ENCODE results near the gene MPZL3. TPM values are rescaled to one million over a fixed set of nuclear protein-coding genes. Genes with fewer than 3 reads are reported as not detected.

The MPZL3 gene
- total and polyA plus RNA-seq, 12 donors = 0.28 to 3.2 (median 0.85) TPM

DNA sequence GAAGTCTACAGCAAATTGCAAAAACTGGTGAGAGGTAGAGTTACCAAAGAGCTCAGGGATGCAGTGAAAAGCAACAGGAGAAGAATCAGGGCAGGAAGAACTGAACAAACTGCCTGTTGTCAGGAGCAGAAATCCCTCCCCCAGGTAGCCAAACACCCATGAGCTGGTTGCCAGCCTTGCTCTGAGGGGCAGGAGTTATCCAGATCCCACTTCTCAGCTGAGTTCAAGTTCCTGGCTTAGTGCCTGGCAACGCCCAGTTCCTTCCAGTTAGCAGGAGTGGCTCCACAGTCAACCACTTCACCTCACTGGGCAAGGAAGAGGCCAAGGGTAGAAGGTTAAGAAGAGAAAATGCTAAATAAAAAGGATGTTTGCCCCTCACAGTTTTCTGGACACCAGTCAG lies 13.8 kb upstream of the MPZL3 start:
- intact Hi-C loops (cut with DNase I) = no loop called here
- WGBS, 4 donors = 62 to 70% (median 65%) methylated on average over 1 of the region's 1 CpG; no CpG with 5 or more reads in 1 of the 4 donors

GRCh38 chr11:118264569-118265465 lies 12.7 kb upstream of the MPZL3 start:
- Histone ChIP-seq H3K9me3 (replicated peaks in 1 of 3) (no peaks in the 10 kb centered on the region), H3K36me3 (replicated peaks in 1 of 2) (no peaks in the 10 kb centered on the region), H3K4me3 (peak overlapping the region in 1 of 4 donors; percentile 50), H3K27me3 (peaks cover 23% of the 10 kb centered on the region), H3K4me1 (replicated peaks in 1 of 2) (peaks cover 0 to 9% of the 10 kb centered on the region in 2 donors), H3K27ac (peak overlapping the region in 1 of 5 donors; percentile 20)
- TF ChIP-seq, protein P1, sequence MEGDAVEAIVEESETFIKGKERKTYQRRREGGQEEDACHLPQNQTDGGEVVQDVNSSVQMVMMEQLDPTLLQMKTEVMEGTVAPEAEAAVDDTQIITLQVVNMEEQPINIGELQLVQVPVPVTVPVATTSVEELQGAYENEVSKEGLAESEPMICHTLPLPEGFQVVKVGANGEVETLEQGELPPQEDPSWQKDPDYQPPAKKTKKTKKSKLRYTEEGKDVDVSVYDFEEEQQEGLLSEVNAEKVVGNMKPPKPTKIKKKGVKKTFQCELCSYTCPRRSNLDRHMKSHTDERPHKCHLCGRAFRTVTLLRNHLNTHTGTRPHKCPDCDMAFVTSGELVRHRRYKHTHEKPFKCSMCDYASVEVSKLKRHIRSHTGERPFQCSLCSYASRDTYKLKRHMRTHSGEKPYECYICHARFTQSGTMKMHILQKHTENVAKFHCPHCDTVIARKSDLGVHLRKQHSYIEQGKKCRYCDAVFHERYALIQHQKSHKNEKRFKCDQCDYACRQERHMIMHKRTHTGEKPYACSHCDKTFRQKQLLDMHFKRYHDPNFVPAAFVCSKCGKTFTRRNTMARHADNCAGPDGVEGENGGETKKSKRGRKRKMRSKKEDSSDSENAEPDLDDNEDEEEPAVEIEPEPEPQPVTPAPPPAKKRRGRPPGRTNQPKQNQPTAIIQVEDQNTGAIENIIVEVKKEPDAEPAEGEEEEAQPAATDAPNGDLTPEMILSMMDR (IDR thresholded peaks at IDR 0.05) = no peak
- no peak for TF ChIP-seq POLR2A (IDR thresholded peaks at IDR 0.05)
- WGBS, 4 donors = 63 to 76% (median 70%) methylated on average over 13 of the region's 13 CpGs
- intact Hi-C loops (cut with DNase I) = no loop called here
- DNase-seq = no peak

More for the DNA sequence above, 13.8 kb upstream of the MPZL3 start:
- H3K9me3 ChIP-seq (replicated peaks in 1 of 3) = no peaks in the 10 kb centered on the region
- H3K4me3 ChIP-seq = no peak overlapping the region
- DNase-seq = peak in 4 of 7 donors; percentile 12 to 55 (median 22)
- H3K27ac ChIP-seq = no peak overlapping the region
- no peak for TF ChIP-seq POLR2A (IDR thresholded peaks at IDR 0.05)
- TF ChIP-seq, protein P1 (IDR thresholded peaks at IDR 0.05) = no peak
- H3K4me1 ChIP-seq (replicated peaks in 1 of 2) = peaks cover 0 to 9% of the 10 kb centered on the region in 2 donors
- H3K36me3 ChIP-seq (replicated peaks in 1 of 2) = no peaks in the 10 kb centered on the region
- H3K27me3 ChIP-seq = peaks cover 20% of the 10 kb centered on the region

- Histone ChIP-seq H3K4me3 (peak within 1 kb of the TSS in 3 of 4 donors; percentile 14 to 50 (median 15)), H3K27ac (peak within 1 kb of the TSS in 1 of 5 donors; percentile 20), H3K4me1 (replicated peaks in 1 of 2) (peaks cover 0 to 9% of the 10 kb centered on the region in 2 donors), H3K36me3 (replicated peaks in 1 of 2) (no peaks in the 10 kb centered on the region), H3K9me3 (replicated peaks in 1 of 3) (no peaks in the 10 kb centered on the region), H3K27me3 (peaks cover 23% of the 10 kb centered on the region)
- intact Hi-C loops (cut with DNase I) = no loop called here
- 3 to 8% (median 5%) methylated on average over 13 to 19 of the region's 19 CpGs for WGBS, 4 donors
- TF ChIP-seq, protein P1 (IDR thresholded peaks at IDR 0.05) = no peak
- no peak for TF ChIP-seq POLR2A (IDR thresholded peaks at IDR 0.05)
- peak in 5 of 7 donors; percentile 16 to 51 (median 27) for DNase-seq
Measured at GRCh38 chr11:118263695-118264568, 11.8 kb upstream of the MPZL3 start, which contains the start of gene MPZL2. MPZL2 (minus strand) TSS chr11:118264297; CDS start chr11:118264153, 144 bp downstream.

GRCh38 chr11:118263112-118263511 lies 10.9 kb upstream of the MPZL3 start:
- intact Hi-C loops (cut with DNase I) = no loop called here
- DNase-seq = no peak
- Histone ChIP-seq H3K27ac (no peak overlapping the region), H3K4me3 (peak overlapping the region in 1 of 4 donors; percentile 50), H3K36me3 (replicated peaks in 1 of 2) (no peaks in the 10 kb centered on the region), H3K4me1 (replicated peaks in 1 of 2) (peaks cover 0 to 9% of the 10 kb centered on the region in 2 donors), H3K9me3 (replicated peaks in 1 of 3) (no peaks in the 10 kb centered on the region), H3K27me3 (peaks cover 23% of the 10 kb centered on the region)
- WGBS, 4 donors = 71 to 78% (median 74%) methylated on average over 4 of the region's 4 CpGs
- TF ChIP-seq, protein P1 (IDR thresholded peaks at IDR 0.05) = no peak
- no peak for TF ChIP-seq POLR2A (IDR thresholded peaks at IDR 0.05)

Data from adrenal gland (tissue), 12 donors.